SK-N-SH treated with all-trans-retinoic acid at 6 μM for 48 hours (cell line): ENCODE results near the gene CNPY3.
"Not testable (repeated sequence)": the region's sequence is repeated elsewhere in the genome, so short reads cannot be mapped to it uniquely, and the experiment has no call there.

Source experiments
- BACH2 ChIP-seq: fragments of 250-450 bp; sonication (Bioruptor Pico); IDR thresholded peaks from 2 replicates; pipeline ENCODE4 v1.9.0; 2021; ENCODE audit warnings: mild to moderate bottlenecking, borderline replicate concordance
- CREB5 ChIP-seq: fragments of 250-450 bp; sonication (Bioruptor Pico); IDR thresholded peaks from 2 replicates; pipeline ENCODE4 v1.5.1; 2020; ENCODE audit warnings: low read depth, mild to moderate bottlenecking, moderate library complexity
- CSRNP3 ChIP-seq: fragments of 250-450 bp; sonication (Bioruptor Pico); IDR thresholded peaks from 2 replicates; pipeline ENCODE4 v1.5.1; 2021; ENCODE audit warnings: mild to moderate bottlenecking, moderate library complexity
- ESRRG ChIP-seq: fragments of 250-450 bp; sonication (Bioruptor Pico); IDR thresholded peaks from 2 replicates; pipeline ENCODE4 v1.6.1; 2021; ENCODE audit warnings: mild to moderate bottlenecking
- GLIS3 ChIP-seq: fragments of 250-450 bp; sonication (Bioruptor Pico); IDR thresholded peaks from 2 replicates; pipeline ENCODE4 v1.5.0; 2020; ENCODE audit warnings: mild to moderate bottlenecking, moderate library complexity
- OSR1 ChIP-seq: fragments of 250-450 bp; sonication (Bioruptor Pico); IDR thresholded peaks from 2 replicates; pipeline ENCODE4 v1.8.0; 2022; ENCODE audit warnings: moderate library complexity, mild to moderate bottlenecking, inconsistent platforms
- PATZ1 ChIP-seq: fragments of 250-450 bp; sonication (Bioruptor Pico); IDR thresholded peaks from 2 replicates; pipeline ENCODE4 v1.8.0; 2020; ENCODE audit warnings: mild to moderate bottlenecking, moderate library complexity, borderline replicate concordance
- PPARA ChIP-seq: fragments of 250-450 bp; sonication (Bioruptor Pico); IDR thresholded peaks from 2 replicates; pipeline ENCODE4 v1.5.0; 2020; ENCODE audit warnings: mild to moderate bottlenecking, borderline replicate concordance
- SNAI2 ChIP-seq: fragments of 250-450 bp; sonication (Bioruptor Pico); IDR thresholded peaks from 2 replicates; pipeline ENCODE4 v1.5.0; 2020; ENCODE audit warnings: mild to moderate bottlenecking, moderate library complexity
- TCF4 ChIP-seq: fragments of 250-450 bp; sonication (Bioruptor Pico); IDR thresholded peaks from 2 replicates; pipeline ENCODE4 v1.8.0; 2021; ENCODE audit warnings: mild to moderate bottlenecking, moderate library complexity, borderline replicate concordance
- TOX ChIP-seq: fragments of 250-450 bp; sonication (Bioruptor Pico); IDR thresholded peaks from 2 replicates; pipeline ENCODE4 v1.8.0; 2021; ENCODE audit warnings: mild to moderate bottlenecking, moderate library complexity, borderline replicate concordance
- ZFP3 ChIP-seq: fragments of 250-450 bp; sonication (Bioruptor Pico); IDR thresholded peaks from 2 replicates; pipeline ENCODE4 v1.5.0; 2020; ENCODE audit warnings: mild to moderate bottlenecking, moderate library complexity
- ZFP30 ChIP-seq: fragments of 450-650 bp; formaldehyde crosslinking; IDR thresholded peaks from 2 replicates; pipeline ENCODE4 v1.5.0; 2022; ENCODE audit warnings: mild to moderate bottlenecking, moderate library complexity
- ZNF70 ChIP-seq: fragments of 450-650 bp; formaldehyde crosslinking; IDR thresholded peaks from 2 replicates; pipeline ENCODE4 v1.5.0; 2020; ENCODE audit warnings: mild to moderate bottlenecking, moderate library complexity

GRCh38 chr6:42902429-42903263 lies 26.6 kb upstream of the CNPY3 start:
- not testable (repeated sequence) for TF ChIP-seq CREB5; GLIS3 (CRISPR knock-in tag); ZNF70 (CRISPR knock-in tag); PATZ1 (CRISPR knock-in tag); ESRRG (CRISPR knock-in tag); CSRNP3; SNAI2; ZFP3 (CRISPR knock-in tag); BACH2 (CRISPR knock-in tag); TOX (CRISPR knock-in tag); PPARA; TCF4 (CRISPR knock-in tag); ZFP30 (CRISPR knock-in tag); OSR1
